Stimulated activated CD8-positive, alpha-beta memory T cell treated with anti-CD3 and anti-CD28 coated beads, Interleukin-4, amount 100 ng/mL, for 48 hours (primary cell): ENCODE data around the gene TMC8.

Source experiments
- DNase-seq: peaks from one replicate; pipeline ENCODE4 v3.0.0-alpha.2; 2020

TMC8 gene

DNA sequence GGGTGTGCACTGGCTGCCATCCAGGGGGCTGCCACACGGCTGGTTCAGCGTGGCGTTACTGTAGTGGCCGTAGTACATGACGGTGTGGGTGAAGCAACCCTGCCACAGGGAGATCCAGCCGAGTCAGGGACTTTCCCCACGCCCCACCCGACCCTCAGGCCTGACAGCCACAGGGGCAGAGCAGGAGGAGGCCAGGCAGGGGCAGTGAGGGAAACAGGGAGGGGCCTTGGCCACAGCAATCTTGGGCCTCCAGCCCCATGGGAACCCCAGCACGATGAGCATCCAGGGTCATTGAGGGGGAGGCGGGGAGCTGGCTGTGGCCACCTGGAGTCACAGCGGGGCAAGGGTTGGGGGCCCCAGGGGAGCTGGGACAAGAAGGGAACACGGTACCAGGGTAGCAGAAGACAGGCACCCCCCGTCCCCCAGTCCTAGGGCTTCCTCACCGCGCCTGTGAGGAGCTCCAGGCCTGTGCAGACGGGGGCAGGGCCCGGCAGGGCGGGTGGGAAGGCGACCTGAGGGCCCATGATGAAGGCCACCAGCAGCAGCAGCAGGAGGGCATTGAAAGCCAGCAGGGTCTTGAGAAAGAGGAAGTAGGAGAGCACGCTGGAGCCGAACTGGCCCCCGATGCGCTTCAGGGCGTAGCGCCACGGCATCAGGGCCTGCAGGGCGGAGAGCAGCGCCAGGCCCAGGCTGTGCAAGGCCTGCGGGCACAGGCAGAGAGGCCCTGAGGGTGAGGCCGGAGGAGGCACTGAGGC is 6.3 kb upstream of the TMC8 start:
- DNase-seq = no peak

DNA sequence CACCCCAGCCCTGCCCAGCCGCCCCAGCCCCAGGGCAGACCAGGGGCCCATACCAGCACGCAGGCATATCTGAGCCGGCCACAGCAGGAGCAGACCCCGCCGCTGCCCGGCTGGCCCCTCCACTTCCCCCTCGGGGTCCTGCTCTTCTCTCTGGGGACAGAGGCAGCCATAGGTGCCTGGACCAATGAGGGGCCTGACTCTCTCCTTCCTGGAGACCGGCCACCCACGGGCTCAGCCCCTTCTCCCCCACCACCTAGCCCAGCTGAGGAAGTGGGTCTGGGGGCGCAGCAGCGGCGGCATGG is 5.8 kb upstream of the TMC8 start:
- no peak for DNase-seq

DNA sequence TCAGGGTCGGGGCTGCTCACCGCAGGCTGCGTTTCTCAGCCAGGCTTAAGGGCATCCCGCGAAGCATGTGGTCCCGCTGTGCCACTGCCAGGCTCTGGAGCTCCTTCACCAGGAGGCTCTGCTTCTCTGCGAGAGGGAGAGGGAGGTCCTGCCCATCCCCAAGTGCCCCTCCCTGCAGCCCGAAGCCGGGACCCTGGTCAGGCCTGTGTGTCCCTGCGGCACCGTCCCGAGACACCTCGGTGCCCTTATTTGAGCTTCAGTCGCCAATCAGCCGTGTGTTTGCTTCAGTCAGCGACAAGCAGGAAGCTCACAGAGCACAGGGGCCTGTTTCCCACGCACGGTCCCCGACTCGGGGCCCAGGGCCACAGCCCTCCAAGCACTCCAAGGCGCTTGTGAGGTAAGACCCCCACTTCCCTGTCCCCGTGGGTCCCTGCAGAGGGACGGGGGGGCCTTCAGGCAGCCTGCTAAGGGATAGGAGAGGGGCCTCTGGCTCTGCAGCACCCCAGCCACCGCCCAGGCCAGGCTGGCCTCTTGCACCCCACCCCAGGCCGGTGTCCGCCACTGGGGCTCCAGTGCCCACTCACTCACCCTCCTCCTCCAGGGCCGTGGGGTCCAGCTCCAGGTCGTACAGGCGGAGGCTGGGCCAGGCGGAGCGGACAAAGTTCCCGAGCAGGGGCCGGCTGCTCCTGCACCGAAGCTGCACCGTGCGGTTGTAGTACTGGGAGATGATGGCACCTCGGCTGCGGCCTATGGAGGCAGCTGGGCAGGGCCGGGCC is 5.2 kb upstream of the TMC8 start:
- DNase-seq = no peak

DNA sequence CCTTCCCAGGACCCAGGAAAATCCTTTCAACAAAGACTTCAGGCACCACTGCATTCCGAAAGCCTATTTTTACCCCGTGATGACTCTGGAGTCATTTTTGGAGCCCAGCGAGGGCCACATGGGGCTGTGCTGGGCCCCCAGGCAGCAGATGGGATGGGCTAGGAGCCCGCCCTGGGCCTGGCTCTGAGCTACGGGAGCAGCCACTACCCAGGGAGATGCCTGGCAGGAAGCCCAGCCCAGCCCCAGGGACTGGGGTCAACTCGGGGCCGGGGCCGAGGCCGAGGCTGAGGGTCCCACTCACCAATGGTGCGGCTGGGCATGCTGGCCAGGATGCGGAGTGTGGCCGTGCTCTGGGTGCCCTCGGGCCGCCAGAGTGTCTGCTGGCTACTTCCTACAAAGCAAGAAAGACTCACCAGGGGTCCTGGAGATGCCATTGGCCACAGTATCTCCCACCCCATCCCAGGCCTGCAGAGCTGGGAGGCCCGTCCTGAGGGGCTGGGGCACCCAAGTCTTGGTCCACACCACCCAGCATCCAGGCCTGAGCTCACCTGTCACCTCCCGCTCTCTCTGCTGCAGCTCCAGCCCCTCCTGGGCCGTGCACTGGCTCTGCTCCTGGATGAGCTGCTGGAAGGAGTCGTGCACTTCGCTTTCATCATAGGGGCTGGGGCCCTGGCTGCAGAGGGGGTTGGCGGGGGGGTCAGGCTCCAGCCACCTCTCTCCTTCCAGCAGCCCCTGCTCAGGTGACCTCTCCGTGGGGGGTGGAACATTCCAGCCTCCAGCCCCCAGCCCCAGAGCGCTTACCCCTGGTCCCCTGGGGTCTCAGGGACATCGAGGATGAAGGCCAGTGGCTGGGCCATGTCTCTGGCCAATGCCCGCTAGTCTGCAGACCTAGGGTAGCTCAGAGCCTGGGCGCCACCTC is 4.3 kb upstream of the TMC8 start:
- DNase-seq = no peak

DNA sequence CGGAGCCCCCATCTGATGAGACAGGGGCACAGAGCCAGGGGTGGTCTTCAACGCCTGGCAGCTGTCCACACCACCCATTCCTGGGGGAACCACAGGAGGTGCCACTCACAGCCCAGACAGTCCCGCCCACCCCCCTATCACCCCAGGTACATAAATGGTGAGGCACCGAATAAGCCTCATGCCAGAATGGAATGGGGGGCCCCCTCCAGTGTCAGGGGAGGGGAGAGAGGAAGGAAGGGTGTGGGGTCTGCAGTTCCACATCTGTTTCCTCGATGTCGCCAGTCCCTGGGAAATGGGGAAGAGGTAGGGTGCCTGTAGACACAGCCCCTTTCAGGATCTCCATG is 3.7 kb upstream of the TMC8 start:
- DNase-seq = no peak

DNA sequence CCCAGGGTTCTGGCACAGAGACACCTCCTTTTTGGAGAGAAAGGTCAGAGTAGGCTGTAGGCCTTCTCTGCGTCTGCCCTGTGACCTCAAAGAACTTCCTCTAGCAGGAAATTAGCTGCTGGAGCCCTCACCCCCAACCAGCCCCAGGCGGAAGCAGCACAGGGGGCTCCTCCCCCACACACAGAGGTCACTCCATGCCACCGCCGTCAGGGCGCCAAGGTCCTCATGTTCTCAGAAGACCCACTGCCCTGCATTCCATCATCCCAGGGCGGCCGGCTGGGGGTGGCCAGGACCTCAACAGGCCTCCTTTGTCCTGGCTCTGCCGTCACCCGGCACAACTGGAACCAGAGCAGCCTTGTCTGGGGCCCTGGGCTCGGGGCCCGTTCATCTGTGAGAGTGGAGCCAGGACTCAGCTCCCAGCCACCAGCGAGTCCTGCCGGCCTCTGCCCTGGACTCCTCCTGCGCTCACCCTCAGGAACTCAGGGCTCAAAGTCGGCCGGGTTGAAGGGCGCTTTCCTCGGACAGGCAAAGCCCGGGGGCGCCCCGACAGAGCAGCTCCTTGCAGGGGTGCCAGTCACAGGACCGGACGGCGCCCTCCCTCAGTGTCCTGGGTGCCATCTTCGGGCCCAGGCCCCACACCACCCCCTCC is 3.2 kb upstream of the TMC8 start:
- DNase-seq = peak; percentile 74

DNA sequence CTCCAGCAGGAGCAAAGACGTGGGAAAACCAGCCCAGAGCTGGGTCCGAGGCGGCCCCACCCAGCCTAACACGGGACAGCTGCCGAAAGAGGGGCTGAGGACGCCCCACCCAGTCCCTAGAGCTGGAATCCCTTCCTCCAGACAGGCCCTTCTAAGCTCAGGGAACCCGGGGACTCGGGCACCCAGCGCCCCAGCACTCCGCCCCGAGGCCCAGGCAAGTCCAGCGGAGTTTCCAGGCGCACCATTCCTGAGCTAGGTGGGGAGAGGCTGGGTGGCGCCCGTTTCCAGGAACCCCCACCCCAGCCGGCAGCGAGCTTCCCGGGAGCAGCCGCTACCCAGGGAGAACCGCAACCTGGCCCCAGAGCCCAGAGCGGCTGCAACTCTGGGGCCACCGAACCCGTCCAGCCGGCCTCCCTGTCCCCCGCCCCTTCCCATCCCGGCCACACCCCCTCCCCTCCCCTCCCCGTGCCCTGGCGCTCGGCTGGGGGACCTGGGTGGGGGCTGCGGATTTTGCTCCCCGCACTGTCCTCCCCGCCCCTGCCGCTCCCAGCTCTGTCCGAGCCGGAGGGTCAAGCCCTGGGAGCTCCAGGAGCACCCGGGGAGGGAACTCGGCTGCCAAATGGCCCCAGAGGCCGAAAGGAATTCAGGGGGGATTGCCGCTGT is 2.6 kb upstream of the TMC8 start:
- no peak for DNase-seq

DNA sequence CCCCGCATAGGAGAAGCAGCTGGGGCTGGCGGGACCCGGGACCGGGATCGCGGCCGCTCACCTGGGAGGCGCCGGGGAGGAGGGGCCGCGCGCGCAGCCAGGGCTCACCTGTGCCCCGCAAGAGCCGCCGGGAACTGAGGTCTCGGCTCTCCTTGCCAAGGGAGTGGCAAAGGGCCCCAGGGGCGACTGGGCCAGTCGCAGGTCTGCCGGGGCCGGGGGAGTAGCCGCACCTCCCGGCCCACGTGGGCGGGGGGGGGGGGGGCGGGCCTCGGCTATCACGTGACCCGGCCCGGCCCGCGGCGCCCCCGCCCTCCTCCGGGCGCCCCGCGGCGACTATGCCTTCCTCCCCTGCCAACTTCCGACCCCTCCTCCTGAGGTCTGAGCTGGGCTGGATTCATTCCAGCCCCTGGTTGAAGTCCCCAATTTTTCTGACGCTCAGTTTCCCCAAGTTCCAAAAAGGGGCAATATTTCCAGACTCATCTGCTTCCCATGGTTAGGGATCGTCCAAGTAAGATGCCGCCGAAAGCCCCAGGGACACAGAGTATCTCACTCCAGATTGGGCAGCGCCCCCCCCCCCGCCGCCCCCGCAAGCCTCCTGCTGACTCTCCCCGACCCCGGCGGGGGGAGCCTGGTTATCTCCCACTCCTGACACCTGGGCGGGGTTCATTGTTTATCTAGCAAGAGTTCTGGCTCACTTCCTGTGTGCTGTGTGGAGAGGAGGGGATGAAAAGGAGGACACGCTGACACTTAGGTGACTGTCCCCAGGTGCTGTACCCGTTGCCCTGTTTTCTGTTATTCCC is 1.8 kb upstream of the TMC8 start, which contains the start of gene TMC6:
Gene TMC6, minus strand, starts transcription at position 205 of the 800 bp plus-strand sequence. CDS start 1,923 bp downstream, outside the sequence.
- peak; percentile 73 for DNase-seq

DNA sequence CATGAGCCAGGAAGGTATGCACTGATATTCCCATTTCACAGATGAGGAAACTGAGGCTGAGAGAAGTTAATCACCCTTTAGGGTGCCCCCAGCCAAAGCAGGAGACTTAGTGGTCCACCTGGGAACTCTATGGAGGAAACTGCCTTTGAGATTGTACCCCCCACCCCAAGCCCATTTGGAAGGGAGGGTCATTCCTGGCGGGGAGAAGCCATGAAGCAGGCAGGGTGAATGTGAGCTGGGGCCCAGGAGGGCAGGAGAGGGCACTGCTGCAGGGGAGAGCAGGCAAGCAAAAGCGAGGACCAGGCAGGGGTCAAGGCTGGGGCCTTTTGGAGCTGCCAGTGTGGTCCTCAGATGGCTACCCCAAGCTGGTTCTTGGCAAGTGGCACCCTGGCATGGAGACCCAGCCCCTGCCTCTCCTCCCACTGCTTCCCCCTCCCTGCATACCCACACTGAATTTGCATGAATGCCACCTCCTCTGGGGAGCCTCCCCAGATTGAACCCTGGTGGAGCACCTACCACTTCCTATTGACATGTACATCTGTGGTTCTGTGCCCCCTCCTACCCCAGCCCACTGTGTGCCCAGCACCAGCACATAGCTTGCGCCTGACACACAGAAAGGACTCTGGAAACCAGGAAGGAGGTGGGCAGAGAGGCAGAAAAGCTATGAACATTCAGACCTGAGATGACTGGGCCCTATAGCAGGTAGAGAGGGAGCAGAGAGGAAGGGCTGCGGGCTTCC is 1.1 kb upstream of the TMC8 start:
- DNase-seq = no peak

DNA sequence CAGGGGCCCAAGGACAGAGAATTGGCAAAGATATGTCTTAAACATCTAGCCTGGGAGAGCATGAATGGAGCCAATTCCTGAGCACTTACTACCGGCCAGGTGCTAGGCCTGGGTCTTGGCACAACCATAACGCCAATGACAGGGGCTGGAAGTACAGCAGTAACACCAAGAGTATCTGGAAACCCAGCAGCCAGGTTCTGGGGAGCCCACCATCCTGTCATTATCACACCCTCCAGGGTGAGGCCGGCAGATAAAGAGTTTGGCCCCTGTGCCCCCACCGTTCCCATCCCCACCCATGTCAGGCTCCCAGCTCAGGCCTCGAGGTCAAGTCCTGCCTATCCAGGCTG is 508 bp upstream of the TMC8 start:
- DNase-seq = no peak

DNA sequence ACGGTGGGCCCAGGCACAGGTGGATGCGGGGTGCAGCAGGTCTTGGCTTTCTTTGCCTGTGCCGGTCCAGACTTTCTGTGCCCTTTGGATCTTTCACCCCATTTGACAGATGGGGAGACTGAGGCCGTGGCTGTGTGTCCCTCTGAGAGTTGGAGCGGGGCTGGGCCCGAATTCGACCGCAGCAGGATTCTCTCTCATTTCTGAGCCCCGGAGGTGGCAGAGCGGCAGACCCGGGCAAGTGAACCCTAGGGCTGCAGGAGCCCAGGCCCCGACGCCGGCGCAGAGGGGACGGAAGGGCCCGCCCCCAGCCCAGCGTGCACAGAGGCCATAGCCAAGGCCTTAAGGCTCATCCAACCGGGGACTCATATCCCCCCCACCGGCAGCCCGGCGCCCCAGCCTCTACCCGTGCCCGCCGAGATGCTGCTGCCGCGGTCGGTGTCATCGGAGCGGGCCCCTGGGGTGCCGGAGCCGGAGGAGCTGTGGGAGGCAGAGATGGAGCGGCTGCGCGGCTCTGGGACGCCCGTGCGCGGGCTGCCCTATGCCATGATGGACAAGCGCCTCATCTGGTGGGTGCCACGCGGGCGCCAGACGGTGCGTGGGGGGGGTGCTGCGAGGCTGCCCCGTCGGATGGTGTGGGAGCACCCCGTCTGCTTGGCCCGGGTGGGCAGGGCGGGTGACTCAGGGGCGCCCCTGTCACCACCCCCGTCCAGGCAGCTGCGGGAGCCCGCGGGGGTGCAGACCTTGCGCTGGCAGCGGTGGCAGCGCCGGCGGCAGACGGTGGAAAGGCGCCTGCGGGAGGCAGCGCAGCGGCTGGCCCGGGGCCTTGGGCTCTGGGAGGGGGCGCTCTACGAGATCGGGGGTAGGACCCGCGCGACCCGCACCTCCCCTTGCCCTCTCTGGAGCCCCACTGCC is 857 bp downstream of the TMC8 start:
- peak; percentile 77 for DNase-seq

DNA sequence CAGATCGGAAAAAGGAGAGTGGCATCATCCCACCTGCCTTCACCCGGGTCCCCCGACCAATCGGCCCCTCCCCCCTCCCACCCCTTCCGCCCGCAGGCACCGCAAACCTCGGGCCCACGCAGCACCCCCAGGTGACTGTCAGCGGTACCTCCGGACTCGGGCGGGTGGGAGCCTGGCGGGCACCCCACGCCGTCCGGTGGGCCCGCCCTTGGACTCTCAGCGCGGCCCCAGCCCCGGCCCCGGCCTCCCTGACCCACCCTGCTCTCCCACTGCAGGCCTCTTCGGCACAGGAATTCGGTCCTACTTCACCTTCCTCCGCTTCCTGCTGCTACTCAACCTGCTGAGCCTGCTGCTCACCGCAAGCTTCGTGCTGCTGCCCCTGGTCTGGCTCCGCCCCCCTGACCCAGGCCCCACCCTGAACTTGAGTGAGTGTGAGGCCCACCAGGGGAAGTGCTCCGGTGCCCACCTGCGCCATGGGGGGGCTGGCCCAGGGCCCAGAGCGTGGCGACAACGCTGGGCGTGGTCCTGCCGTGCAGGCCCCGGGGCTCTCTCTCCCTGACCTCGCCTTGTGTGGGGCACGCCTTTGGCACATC is 1.6 kb downstream of the TMC8 start:
- DNase-seq = peak; percentile 83

DNA sequence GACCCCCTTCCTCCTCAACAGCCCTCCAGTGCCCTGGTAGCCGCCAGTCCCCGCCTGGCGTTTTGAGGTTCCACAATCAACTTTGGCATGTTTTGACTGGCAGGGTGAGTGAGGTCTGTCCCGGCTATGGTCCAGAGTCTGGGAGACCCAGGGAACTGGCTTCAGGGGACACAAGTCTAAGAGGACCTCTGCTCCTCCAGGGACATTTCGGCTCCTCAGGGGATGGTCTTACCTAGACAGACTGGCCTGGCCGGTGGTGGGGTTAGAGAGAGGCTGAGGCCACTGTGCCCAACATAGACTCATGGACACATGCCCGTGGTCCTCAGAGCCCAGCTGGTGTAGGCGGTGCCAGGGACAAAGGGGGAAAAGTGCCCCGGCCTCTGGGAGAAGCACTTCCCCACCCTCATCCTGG is 2.2 kb downstream of the TMC8 start:
- DNase-seq = peak; percentile 52

DNA sequence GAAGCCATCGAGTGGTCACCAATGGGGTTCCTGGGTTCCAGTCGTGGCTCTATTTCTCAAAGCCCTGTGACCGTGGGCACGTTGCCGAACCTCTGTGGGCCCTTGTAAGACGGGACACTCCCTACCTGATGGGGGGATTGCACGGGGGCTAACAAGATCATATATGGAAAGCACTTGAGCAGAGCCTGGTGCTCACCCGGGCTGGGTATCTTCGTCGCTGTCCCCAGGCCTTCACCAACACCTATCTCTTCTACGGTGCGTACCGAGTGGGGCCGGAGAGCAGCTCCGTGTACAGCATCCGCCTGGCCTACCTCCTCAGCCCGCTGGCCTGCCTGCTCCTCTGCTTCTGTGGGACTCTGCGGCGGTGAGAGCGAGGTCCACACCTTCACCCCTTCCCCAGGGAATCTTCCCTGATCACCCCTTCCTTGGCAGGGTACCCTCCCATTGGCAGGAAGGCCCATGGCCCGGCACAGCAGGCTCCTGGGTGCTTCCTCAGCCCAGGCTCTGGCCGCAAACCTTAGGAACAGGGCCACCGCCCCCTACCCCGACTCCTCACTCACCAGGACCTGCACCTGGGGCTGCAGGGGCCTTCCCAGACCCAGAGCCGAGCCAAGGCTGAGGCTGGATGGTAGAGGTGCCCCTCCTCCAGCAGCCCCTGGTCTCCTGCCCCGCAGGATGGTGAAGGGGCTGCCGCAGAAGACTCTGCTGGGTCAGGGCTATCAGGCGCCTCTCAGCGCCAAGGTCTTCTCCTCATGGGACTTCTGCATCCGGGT is 2.8 kb downstream of the TMC8 start:
- DNase-seq = no peak

DNA sequence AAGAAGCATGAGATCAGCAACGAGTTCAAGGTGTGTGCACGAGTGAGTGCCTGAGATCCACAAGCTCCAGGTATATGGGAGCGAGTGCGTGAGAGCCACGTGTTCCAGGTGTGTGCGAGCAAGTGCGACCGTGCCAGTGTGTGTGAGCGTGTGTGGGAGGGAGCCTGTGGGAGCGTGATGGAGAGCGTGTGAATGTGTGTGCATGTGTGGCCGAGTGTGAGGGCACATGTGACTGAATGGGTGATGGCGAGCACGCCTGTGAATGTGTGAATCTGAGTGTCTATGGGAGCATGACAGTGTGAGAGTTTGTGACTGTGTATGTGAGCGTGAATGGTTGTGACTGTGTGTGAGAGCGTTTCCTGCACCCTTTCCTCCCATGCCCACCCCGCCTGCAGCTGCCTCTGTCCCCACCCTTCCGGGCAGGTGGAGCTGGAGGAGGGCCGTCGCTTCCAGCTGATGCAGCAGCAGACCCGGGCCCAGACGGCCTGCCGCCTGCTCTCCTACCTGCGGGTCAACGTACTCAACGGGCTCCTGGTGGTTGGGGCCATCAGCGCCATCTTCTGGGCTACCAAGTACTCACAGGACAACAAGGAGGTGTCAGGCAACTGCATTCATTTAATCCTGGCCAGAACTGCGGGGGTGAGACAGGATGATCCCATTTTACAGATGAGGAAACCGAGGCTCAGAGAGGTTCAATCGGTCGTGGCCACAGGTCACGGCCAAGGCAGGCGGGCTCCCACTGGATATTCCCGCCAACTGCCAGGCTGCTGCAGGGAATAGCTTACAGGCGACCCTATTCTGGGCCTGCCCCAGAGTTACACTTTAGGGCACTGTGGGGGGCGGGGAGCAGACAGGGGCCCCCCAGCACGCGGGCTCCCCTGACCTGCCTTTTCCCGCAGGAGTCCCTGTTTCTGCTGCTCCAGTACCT is 3.7 kb downstream of the TMC8 start:
- DNase-seq = peak; percentile 79

DNA sequence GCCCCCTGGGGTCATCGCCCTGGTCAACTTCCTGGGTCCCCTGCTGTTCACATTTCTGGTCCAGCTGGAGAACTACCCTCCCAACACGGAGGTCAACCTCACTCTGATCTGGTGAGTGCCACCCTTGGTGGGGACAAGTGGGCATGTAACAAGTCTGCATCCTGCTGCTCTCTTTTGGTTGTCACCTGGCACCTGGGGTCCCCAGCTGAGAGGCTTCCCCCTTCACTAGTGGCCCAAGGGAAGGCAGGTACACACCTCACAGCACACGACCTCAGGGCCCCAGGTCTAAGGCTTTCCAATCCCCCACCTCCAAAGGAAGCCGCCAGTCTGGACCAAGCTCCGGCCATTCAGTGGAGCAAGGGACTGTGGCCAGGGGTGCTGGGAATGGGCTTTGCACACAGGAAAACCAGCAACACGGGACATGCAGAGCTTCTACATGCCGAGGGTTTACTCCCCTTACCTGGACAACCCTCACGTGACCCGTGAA is 4.4 kb downstream of the TMC8 start:
- peak; percentile 19 for DNase-seq

DNA sequence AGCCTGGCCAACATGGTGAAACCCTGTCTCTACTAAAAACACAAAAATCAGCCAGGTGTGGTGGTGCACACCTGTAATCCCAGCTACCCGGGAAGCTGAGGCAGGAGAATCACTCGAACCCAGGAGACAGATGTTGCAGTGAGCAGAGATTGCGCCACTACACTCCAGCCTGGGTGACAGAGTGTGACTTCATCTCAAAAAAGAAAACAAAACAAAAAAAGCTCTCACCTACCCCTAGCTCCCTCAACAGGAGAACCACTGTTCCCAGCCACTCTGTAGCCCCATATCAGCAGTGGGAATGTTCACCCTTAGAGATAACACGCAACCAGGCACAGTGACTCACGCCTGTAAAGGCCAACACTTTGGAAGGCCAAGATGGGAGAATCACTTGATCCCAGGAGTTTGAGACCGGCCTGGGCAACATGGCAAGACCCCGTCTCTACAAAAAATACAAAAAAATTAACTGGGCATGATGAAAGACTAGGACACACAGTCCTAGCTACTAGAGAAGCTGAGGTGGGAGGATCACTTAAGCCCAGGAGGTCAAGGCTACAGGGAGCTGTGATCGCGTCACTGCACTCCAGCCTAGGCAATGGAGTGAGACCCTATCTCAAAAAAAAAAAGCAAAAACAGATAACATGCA is 5.4 kb downstream of the TMC8 start:
- no peak for DNase-seq
